GM10266 (cell line): ENCODE measurements around the gene SLC2A13.

ENCODE experiments used
- DNase-seq: peaks from one replicate; pipeline ENCODE4 v3.0.0; 2012; ENCODE audit errors: extremely low spot score
- TF ChIP-seq, protein P1 (sequence below): IDR thresholded peaks from 2 replicates; pipeline ENCODE4 v1.5.1; 2012; ENCODE audit warnings: mild to moderate bottlenecking, low read depth; ENCODE audit not compliant: control insufficient read depth, insufficient read depth; ENCODE audit errors: missing control alignments

SLC2A13 gene

DNA sequence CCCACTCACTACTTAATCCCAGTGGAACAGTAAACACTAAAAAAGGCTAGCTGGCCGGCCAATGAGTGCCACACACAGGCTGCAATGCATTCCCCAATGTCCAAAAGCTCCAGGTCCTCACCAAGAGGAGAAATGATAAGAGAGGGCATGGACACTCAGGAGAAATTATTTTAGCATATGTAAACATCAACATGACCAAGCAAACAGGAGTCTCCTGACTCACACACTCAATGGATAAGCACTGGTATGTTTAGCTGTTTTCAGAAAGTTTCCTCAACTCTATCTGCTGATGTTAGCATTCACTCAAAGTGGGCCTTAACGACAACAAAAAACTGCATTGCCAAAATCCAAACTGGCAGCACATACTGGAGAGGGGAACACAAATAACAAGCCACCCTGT is 105.0 kb downstream of the SLC2A13 start:
- TF ChIP-seq, protein P1, sequence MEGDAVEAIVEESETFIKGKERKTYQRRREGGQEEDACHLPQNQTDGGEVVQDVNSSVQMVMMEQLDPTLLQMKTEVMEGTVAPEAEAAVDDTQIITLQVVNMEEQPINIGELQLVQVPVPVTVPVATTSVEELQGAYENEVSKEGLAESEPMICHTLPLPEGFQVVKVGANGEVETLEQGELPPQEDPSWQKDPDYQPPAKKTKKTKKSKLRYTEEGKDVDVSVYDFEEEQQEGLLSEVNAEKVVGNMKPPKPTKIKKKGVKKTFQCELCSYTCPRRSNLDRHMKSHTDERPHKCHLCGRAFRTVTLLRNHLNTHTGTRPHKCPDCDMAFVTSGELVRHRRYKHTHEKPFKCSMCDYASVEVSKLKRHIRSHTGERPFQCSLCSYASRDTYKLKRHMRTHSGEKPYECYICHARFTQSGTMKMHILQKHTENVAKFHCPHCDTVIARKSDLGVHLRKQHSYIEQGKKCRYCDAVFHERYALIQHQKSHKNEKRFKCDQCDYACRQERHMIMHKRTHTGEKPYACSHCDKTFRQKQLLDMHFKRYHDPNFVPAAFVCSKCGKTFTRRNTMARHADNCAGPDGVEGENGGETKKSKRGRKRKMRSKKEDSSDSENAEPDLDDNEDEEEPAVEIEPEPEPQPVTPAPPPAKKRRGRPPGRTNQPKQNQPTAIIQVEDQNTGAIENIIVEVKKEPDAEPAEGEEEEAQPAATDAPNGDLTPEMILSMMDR: no peak
- no peak for DNase-seq

DNA sequence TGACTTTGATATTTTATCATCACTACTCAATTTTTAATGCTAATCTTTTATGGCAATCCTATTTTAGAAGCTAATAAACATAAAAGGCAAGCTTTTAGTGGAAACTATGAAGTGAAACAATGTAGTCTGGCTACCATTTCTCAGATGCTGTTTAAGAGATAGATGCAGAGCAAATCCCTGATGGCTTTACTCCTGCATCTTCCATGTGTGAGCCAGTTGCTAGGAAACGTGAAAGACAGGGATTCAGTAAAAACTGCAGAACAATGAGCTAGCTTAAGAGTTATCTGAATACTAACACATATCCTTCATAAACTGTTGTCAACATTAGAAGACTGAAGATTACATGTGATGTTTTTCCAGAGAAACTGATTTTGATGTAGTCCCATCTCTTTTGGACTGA is 112.6 kb downstream of the SLC2A13 start:
- no peak for DNase-seq
- TF ChIP-seq, protein P1: no peak

DNA sequence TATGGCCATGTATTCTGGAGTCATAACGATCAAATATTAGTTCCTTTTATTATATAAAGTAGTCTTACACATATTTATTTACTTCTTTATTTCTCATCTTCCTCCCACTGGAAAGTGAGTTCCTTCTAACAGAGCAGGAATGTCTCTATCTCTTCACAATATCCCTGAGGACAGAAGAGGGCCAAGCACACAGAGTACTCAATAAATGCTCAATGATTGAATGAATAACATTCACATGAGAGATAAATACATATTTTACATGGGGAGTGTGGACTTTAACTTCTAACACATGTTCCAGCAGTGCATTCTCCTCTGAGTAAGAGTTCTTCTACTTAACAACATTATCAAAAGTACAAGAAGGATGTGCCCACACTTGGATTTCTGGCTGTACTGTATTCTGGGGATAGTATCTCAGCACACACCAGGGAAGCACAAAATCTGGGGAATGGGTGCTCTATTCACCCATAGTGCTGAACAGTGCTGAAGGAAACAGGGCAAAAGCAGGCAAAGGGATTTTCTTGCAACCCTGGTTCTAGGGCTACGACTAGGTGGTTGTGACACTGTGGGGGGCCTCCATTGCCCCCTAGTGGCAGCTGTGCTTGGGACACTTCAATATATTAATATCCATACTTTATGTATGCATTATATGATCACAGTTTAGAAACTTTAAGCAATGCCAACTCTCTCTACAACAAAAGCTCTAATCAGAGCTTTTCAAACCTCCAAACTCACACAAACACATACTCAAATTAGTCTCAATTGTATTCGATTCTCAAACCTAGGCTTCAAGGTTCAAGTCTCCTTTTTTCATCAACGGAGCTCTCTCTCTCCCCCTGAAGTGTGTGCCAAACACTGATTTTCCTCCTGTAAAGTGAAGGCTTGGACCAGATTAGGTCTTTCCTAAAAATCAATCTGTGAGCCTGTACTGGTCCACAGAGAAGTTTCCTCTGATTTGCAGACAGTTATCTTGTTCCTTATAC is 115.5 kb downstream of the SLC2A13 start:
- TF ChIP-seq, protein P1: peak; percentile 89
- DNase-seq: peak; percentile 38

DNA sequence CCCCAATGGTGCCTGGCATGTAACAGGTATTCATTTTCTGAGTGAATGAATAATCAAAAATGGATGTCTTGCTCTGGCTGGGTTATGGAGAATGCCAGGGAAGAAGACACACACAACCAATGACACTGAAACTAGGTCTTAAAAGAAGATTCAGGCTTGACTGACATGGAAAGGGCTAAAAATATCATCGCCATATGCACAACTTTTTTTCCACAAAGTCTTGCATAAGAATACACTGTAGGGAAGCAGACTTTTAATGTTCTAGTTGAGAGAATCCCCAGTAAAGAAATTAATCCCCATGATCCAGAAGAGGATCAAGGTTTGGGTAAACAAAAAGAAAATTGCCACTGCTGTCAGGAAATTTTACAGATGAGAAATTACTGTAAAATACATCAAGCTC is 116.4 kb downstream of the SLC2A13 start:
- TF ChIP-seq, protein P1: no peak
- DNase-seq: no peak

DNA sequence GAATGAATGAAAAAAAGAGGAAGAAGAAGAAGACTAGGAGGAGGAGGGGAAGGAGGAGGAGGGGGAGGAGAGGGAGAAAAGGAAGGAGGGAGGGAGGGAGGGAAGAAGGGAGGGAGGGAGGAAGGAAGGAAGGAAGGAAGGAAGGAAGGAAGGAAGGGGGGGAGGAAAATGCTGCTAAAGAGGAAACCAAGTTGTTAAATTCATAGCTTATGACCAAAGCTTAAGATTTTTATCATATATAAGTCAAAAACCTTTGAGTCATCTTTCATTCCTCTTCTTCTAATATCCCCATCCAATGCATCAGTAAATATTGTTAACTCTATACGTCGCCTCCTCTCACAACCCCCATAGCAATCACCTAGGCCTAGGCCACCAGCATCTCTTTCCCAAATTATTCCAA is 117.3 kb downstream of the SLC2A13 start:
- DNase-seq: no peak
- TF ChIP-seq, protein P1: no peak

DNA sequence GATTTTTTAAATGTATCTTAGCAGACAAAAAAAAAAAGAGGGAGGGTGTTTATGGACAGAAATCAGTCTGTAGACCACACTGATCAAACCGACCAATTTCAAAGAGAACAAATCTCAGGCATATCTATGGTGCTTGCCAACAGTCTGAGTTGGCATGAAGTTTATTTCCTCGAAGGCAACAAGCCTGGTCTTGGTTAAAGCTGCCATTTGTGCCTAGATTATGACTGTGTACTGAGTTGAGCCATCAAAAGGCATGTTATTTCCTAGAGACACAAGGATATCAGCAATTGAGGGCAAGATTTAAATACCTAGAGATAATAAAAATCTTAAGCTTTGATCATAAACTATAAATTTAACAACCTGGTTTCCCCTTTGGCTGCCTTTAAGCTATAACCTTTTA is 119.2 kb downstream of the SLC2A13 start:
- TF ChIP-seq, protein P1: no peak

DNA sequence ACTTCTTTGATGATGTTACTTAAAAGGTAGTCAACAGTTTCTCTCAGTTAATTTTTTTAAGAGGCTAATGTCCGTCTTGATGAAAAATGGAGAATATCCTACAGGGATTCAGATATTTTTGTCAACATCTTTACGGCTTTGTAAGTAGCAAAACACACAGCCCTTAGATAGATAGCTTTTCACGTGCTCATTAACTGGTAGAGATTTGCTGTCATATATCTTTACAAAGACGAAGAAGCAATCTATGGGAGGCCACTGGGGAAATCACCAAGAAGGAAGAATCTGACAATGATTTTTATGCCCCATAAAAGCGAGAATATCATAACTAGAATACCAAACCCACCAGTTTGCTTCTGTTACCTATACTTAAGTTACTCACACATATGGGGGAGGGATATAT is 121.2 kb downstream of the SLC2A13 start:
- no peak for DNase-seq
- TF ChIP-seq, protein P1: no peak

More for the DNA sequence above, 119.2 kb downstream of the SLC2A13 start:
- DNase-seq: no peak
